Activated naive CD8-positive, alpha-beta T cell treated with anti-CD3 and anti-CD28 coated beads, Interleukin-2, amount 50 U/mL, for 24 hours (primary cell): ENCODE results near the gene CTNNA3.

Source experiments
- ATAC-seq: fragments of 150-1000 bp; cut with Tn5 transposase; one replicate; pipeline ENCODE4 v1.10.0; 2021
- DNase-seq: peaks from one replicate; pipeline ENCODE4 v3.0.0; 2021
- H3K27ac Mint-ChIP-seq: one replicate; pipeline ENCODE4 v1.8.0; 2021; ENCODE audit warnings: mild to moderate bottlenecking, mixed read lengths
- H3K27me3 Mint-ChIP-seq: one replicate; pipeline ENCODE4 v1.8.0; 2021; ENCODE audit warnings: mixed read lengths
- H3K36me3 Mint-ChIP-seq: one replicate; pipeline ENCODE4 v1.8.0; 2021; ENCODE audit warnings: low read depth, mixed read lengths
- H3K4me1 Mint-ChIP-seq: one replicate; pipeline ENCODE4 v1.8.0; 2021; ENCODE audit warnings: mixed read lengths
- H3K4me3 Mint-ChIP-seq: one replicate; pipeline ENCODE4 v1.8.0; 2021; ENCODE audit warnings: mild to moderate bottlenecking, moderate library complexity, mixed read lengths
- H3K9me3 Mint-ChIP-seq: one replicate; pipeline ENCODE4 v1.8.0; 2021; ENCODE audit warnings: mixed read lengths

Gene CTNNA3

DNA sequence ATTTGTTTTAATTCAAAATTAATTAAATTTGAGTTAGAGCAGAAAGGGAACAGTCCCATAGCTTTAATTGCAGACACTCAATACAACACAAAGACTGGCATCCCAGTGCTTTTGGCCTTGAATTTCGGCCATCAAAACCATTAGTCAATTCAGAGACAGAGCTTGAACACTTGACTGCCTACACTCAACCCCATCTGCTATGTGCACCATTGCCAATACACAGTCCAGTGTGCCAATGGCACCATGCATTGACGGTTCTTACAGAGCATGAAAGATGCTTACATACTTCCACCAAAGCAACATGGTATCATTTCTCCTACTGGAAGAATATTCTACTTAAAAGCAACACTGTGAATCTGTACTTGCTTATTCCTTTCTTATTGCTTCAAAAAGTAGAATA is 813.7 kb downstream of the CTNNA3 start:
- ATAC-seq (no peak), DNase-seq (no peak)
- H3K9me3 Mint-ChIP-seq, result no peaks in the 10 kb centered on the region
- H3K27me3 Mint-ChIP-seq, result no peaks in the 10 kb centered on the region
- no peak overlapping the region for H3K4me3 Mint-ChIP-seq
- no peaks in the 10 kb centered on the region for H3K4me1 Mint-ChIP-seq
- no peaks in the 10 kb centered on the region for H3K36me3 Mint-ChIP-seq
- no peak overlapping the region for H3K27ac Mint-ChIP-seq

- H3K9me3 Mint-ChIP-seq, result no peaks in the 10 kb centered on the region
- no peak for ATAC-seq
- no peak for DNase-seq
- H3K27me3 Mint-ChIP-seq, result no peaks in the 10 kb centered on the region
- no peak overlapping the region for H3K27ac Mint-ChIP-seq
- H3K4me1 Mint-ChIP-seq, result no peaks in the 10 kb centered on the region
- H3K36me3 Mint-ChIP-seq, result no peaks in the 10 kb centered on the region
- no peak overlapping the region for H3K4me3 Mint-ChIP-seq
Measured at GRCh38 chr10:66881814-66882213, 814.2 kb downstream of the CTNNA3 start.

DNA sequence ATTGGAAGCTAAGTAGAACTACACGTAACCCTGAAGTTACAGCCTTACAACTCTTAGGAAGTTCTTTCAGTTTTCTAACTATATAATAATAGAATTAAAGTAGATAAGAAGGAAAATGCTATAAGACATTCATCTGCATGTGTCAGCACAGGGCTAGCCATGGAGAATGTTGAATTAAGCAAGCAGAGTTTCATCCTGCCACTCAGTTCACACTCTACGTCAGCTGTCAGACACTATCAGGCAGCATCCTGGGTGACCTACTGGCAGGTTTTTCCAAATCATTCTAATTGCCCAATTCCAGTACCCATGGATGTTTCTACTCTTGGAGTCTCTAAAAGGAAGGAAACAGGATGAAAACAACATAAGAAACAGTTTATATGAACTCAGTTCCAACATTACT is 815.2 kb downstream of the CTNNA3 start:
- H3K36me3 Mint-ChIP-seq, result no peaks in the 10 kb centered on the region
- ATAC-seq (no peak), DNase-seq (no peak)
- H3K4me3 Mint-ChIP-seq, result no peak overlapping the region
- H3K27me3 Mint-ChIP-seq, result no peaks in the 10 kb centered on the region
- H3K9me3 Mint-ChIP-seq, result no peaks in the 10 kb centered on the region
- H3K4me1 Mint-ChIP-seq, result no peaks in the 10 kb centered on the region
- H3K27ac Mint-ChIP-seq, result no peak overlapping the region

- no peaks in the 10 kb centered on the region for H3K27me3 Mint-ChIP-seq
- H3K4me3 Mint-ChIP-seq, result no peak overlapping the region
- no peaks in the 10 kb centered on the region for H3K4me1 Mint-ChIP-seq
- ATAC-seq (no peak), DNase-seq (no peak)
- H3K9me3 Mint-ChIP-seq, result no peaks in the 10 kb centered on the region
- H3K36me3 Mint-ChIP-seq, result no peaks in the 10 kb centered on the region
- no peak overlapping the region for H3K27ac Mint-ChIP-seq
Measured at GRCh38 chr10:66880292-66880691, 815.7 kb downstream of the CTNNA3 start.

- Mint-ChIP-seq H3K4me1 (no peaks in the 10 kb centered on the region), H3K27me3 (no peaks in the 10 kb centered on the region), H3K4me3 (no peak overlapping the region), H3K36me3 (no peaks in the 10 kb centered on the region), H3K27ac (no peak overlapping the region), H3K9me3 (no peaks in the 10 kb centered on the region)
- DNase-seq (no peak), ATAC-seq (no peak)
Measured at GRCh38 chr10:66877361-66877760, 818.6 kb downstream of the CTNNA3 start.

DNA sequence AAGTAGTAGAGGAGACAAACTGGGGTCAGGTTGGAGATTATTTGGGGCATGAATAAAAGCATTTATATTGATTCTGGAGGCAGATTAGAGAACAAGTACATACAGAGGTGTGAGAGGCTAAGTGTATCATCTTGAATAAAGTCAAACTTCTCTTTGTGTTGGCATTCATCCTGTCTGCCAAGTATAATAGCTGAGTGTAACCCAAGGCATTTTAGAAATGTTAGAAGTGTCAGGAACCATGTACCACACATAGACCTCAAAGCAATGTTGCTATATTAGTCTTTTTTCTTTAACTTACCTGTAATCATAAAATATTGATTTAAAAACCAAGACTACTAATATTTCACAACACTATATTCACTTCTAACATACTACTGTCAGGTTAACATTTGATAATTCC is 826.4 kb downstream of the CTNNA3 start:
- H3K9me3 Mint-ChIP-seq, result no peaks in the 10 kb centered on the region
- ATAC-seq (no peak), DNase-seq (no peak)
- H3K4me1 Mint-ChIP-seq, result no peaks in the 10 kb centered on the region
- H3K27me3 Mint-ChIP-seq, result no peaks in the 10 kb centered on the region
- no peaks in the 10 kb centered on the region for H3K36me3 Mint-ChIP-seq
- H3K27ac Mint-ChIP-seq, result no peak overlapping the region
- H3K4me3 Mint-ChIP-seq, result no peak overlapping the region

DNA sequence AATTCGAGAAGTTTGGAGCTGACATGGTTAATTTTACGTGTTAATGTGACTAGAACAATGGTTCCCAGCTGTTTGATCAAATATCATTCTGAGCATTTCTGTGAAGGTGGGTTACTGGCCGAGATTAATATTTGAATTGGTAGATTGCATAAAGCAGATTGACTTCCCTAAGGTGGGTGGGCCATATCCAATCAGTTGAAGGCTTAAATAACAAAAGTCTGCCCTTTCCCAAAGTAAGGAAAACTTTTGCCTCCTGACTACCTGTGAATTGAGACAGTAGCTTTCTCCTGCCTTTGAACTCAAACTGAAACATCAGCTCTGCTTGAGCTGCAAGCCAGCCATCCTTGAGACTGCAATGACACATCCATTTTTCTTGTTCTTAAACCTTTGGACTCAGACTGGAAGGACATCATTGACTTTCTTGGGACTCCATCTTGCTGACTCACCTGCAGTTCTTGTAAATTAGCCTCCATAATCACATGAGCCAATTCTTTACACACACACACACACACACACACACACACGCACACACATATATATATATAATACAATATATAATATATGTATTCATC is 833.2 kb downstream of the CTNNA3 start:
- no peaks in the 10 kb centered on the region for H3K27me3 Mint-ChIP-seq
- H3K36me3 Mint-ChIP-seq, result no peaks in the 10 kb centered on the region

DNA sequence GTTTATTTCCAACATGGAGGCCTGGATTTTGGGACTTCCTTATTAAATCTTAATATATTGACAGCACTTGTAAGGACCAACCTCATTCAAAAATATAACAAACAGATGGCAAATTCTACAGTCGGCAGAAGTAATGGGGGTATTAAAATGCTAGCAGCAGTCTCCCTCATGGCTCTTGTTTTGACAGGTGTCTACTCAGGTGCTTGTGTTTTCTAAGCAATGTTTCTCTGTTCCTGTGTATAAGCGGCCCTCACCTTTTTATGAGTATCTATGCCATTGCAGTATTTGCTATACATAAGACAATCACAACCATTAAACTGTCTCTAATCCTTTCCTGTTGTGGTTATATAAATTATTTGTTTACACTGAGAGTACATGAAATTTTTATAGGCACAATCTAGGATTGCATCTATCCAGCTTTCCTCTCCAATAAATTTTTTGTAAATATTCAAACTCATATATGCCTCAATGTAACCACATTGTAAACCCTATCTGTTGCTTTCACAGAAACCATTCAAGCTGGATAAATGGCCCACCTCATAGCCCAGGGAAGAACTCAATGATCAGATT is 835.5 kb downstream of the CTNNA3 start:
- no peaks in the 10 kb centered on the region for H3K27me3 Mint-ChIP-seq
- no peak overlapping the region for H3K27ac Mint-ChIP-seq
- no peak for DNase-seq
- H3K4me3 Mint-ChIP-seq, result no peak overlapping the region
- ATAC-seq, result no peak
- peaks cover 5% of the 10 kb centered on the region for H3K9me3 Mint-ChIP-seq
- no peaks in the 10 kb centered on the region for H3K36me3 Mint-ChIP-seq
- no peaks in the 10 kb centered on the region for H3K4me1 Mint-ChIP-seq

More for the DNA sequence above, 833.2 kb downstream of the CTNNA3 start:
- no peak overlapping the region for H3K27ac Mint-ChIP-seq
- DNase-seq, result no peak
- H3K4me3 Mint-ChIP-seq, result no peak overlapping the region
- H3K4me1 Mint-ChIP-seq, result no peaks in the 10 kb centered on the region
- H3K9me3 Mint-ChIP-seq, result peaks cover 5% of the 10 kb centered on the region
- no peak for ATAC-seq

GRCh38 chr10:66852811-66853210 is 843.2 kb downstream of the CTNNA3 start:
- Mint-ChIP-seq H3K27me3 (no peaks in the 10 kb centered on the region), H3K9me3 (no peaks in the 10 kb centered on the region), H3K4me1 (no peaks in the 10 kb centered on the region), H3K27ac (no peak overlapping the region), H3K36me3 (no peaks in the 10 kb centered on the region), H3K4me3 (no peak overlapping the region)
- DNase-seq, result no peak
- ATAC-seq, result no peak

GRCh38 chr10:66848856-66849255 is 847.1 kb downstream of the CTNNA3 start:
- DNase-seq (no peak), ATAC-seq (no peak)
- H3K4me3 Mint-ChIP-seq, result no peak overlapping the region
- no peaks in the 10 kb centered on the region for H3K9me3 Mint-ChIP-seq
- H3K4me1 Mint-ChIP-seq, result no peaks in the 10 kb centered on the region
- H3K27me3 Mint-ChIP-seq, result no peaks in the 10 kb centered on the region
- no peaks in the 10 kb centered on the region for H3K36me3 Mint-ChIP-seq
- no peak overlapping the region for H3K27ac Mint-ChIP-seq

- H3K9me3 Mint-ChIP-seq, result no peaks in the 10 kb centered on the region
- H3K27me3 Mint-ChIP-seq, result no peaks in the 10 kb centered on the region
- no peaks in the 10 kb centered on the region for H3K4me1 Mint-ChIP-seq
- H3K4me3 Mint-ChIP-seq, result no peak overlapping the region
- no peaks in the 10 kb centered on the region for H3K36me3 Mint-ChIP-seq
- DNase-seq (no peak), ATAC-seq (no peak)
- H3K27ac Mint-ChIP-seq, result no peak overlapping the region
Measured at GRCh38 chr10:66844176-66844942, 851.6 kb downstream of the CTNNA3 start.

DNA sequence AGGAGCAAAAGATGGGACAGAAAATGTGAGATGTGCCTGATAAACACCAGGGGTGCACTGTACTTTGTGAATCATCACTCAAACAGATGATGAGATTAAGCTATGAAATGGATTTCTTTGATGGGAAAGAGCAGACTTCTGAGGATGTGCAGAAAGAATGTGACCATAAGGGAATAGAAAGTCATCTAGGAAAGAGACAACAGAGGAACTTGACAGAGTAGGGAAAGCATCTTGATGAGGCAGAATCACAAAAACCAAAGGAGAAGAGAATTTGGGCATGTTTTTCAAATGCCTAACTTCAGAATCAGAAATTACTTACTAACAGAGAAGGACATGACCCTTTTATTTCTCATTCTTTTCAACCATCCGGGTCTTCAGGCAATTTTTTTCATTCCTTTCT is 852.6 kb downstream of the CTNNA3 start:
- DNase-seq, result no peak
- Mint-ChIP-seq H3K27me3 (no peaks in the 10 kb centered on the region), H3K4me3 (no peak overlapping the region), H3K4me1 (no peaks in the 10 kb centered on the region), H3K9me3 (no peaks in the 10 kb centered on the region), H3K27ac (no peak overlapping the region), H3K36me3 (no peaks in the 10 kb centered on the region)
- ATAC-seq, result no peak

DNA sequence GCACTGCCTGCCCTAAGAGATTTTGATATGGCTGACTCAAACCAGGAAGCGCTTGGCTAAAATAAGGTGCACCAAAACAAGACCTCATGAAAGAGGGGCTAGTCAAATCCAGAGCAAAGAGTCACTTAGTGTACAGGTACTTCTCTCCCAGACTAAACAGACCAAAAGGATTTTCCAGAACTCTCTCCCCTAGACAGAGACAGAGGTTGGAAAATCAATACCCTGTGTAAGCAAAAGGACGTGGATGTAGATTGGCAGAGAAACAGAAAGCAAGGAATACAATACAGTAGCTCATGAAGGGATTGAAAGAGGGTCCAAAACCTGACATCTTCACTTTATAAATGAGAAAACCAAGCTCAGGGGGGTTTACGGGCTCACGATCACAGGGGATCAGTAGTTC is 853.1 kb downstream of the CTNNA3 start:
- H3K4me1 Mint-ChIP-seq, result no peaks in the 10 kb centered on the region
- H3K4me3 Mint-ChIP-seq, result no peak overlapping the region
- DNase-seq, result no peak
- H3K27ac Mint-ChIP-seq, result no peak overlapping the region
- H3K36me3 Mint-ChIP-seq, result no peaks in the 10 kb centered on the region
- no peak for ATAC-seq
- H3K9me3 Mint-ChIP-seq, result no peaks in the 10 kb centered on the region
- H3K27me3 Mint-ChIP-seq, result no peaks in the 10 kb centered on the region

- no peak for DNase-seq
- Mint-ChIP-seq H3K4me3 (no peak overlapping the region), H3K27ac (no peak overlapping the region), H3K27me3 (no peaks in the 10 kb centered on the region), H3K9me3 (no peaks in the 10 kb centered on the region), H3K4me1 (no peaks in the 10 kb centered on the region), H3K36me3 (no peaks in the 10 kb centered on the region)
- no peak for ATAC-seq
Measured at GRCh38 chr10:66842371-66842770, 853.6 kb downstream of the CTNNA3 start.

DNA sequence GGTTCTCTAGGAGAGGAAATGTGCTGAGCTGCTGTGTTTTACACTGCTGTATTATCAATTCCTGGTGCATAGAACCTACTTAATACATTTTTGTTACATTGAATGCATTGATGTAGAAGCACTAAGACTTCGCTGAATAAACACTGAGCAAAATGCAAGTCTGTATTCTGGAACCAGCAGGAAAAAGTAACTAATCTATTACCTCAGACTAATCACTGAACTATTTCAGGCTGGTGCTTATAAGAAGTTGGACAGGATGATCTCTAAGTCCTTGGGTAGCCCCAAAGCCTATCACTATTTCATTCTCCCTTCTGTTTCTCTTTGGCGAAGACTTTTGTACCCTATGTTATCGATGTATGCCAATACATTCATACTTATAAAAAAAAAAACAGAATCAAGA is 857.3 kb downstream of the CTNNA3 start:
- H3K36me3 Mint-ChIP-seq, result no peaks in the 10 kb centered on the region
- DNase-seq, result no peak
- no peaks in the 10 kb centered on the region for H3K4me1 Mint-ChIP-seq
- H3K9me3 Mint-ChIP-seq, result no peaks in the 10 kb centered on the region
- H3K27me3 Mint-ChIP-seq, result no peaks in the 10 kb centered on the region
- H3K27ac Mint-ChIP-seq, result no peak overlapping the region
- ATAC-seq, result no peak
- no peak overlapping the region for H3K4me3 Mint-ChIP-seq
